WTC11 (cell line): Measurements from ENCODE around the gene STRADA. TPM values are rescaled to one million over a fixed set of nuclear protein-coding genes. Genes with fewer than 3 reads are reported as not detected.
A peak's percentile ranks its signal among the peaks of the same experiment; 100 is the strongest.

ENCODE experiments used
- ATAC-seq: fragments of 200-7000 bp; cut with Tn5 transposase; 2 replicates; pipeline ENCODE4 v1.10.0; 2021; ENCODE audit warnings: mild to moderate bottlenecking, moderate library complexity
- CTCF ChIA-PET: fragments of 300-600 bp; sonication (Branson Sonifier 250); formaldehyde crosslinking; loops from one replicate; lab custom pipeline; 2021; ENCODE audit warnings: antibody characterized with exemption; lab: Charles Lee
- POLR2A ChIA-PET: fragments of 350-600 bp; sonication (Branson Sonifier 250); formaldehyde crosslinking; loops from one replicate; lab custom pipeline; 2021; ENCODE audit warnings: antibody characterized with exemption; lab: Charles Lee
- DNase-seq: peaks from one replicate; pipeline ENCODE4 v3.0.0; 2021; ENCODE audit warnings: low spot score
- H3K27ac Mint-ChIP-seq: 2 replicates; pipeline ENCODE4 v1.8.0; 2021; ENCODE audit warnings: mixed read lengths
- H3K27me3 Mint-ChIP-seq: 2 replicates; pipeline ENCODE4 v1.8.0; 2021; ENCODE audit warnings: low read depth, mild to moderate bottlenecking, moderate library complexity, mixed read lengths
- H3K36me3 Mint-ChIP-seq: 2 replicates; pipeline ENCODE4 v1.8.0; 2021; ENCODE audit warnings: mixed read lengths
- H3K4me1 Mint-ChIP-seq: 2 replicates; pipeline ENCODE4 v1.8.0; 2022; ENCODE audit warnings: mixed read lengths
- H3K4me3 Mint-ChIP-seq: 2 replicates; pipeline ENCODE4 v1.8.0; 2021; ENCODE audit warnings: mild to moderate bottlenecking, moderate library complexity, mixed read lengths
- H3K9me3 Mint-ChIP-seq: 2 replicates; pipeline ENCODE4 v1.8.0; 2021; ENCODE audit warnings: mixed read lengths
- CBFB ChIP-seq: sonication (generic); formaldehyde crosslinking; IDR thresholded peaks from 2 replicates; pipeline ENCODE4 v1.8.1; 2022; ENCODE audit warnings: mild to moderate bottlenecking, low read depth, missing genetic modification reagents
- GABPB1 ChIP-seq: sonication (generic); formaldehyde crosslinking; IDR thresholded peaks from 2 replicates; pipeline ENCODE4 v1.8.1; 2023; ENCODE audit warnings: mild to moderate bottlenecking, missing genetic modification reagents
- GRHL2 ChIP-seq: fragments of 250-450 bp; sonication (Bioruptor Pico); IDR thresholded peaks from 2 replicates; pipeline ENCODE4 v1.8.0; 2022; ENCODE audit warnings: mild to moderate bottlenecking, moderate library complexity; ENCODE audit not compliant: insufficient replicate concordance, severe bottlenecking
- NFE2L1 ChIP-seq: sonication (generic); formaldehyde crosslinking; IDR thresholded peaks from 2 replicates; pipeline ENCODE4 v1.8.1; 2023; ENCODE audit warnings: missing genetic modification reagents
- NR2C2 ChIP-seq: sonication (generic); formaldehyde crosslinking; IDR thresholded peaks from 2 replicates; pipeline ENCODE4 v1.8.0; 2022; ENCODE audit warnings: mild to moderate bottlenecking, missing genetic modification reagents
- NR3C1 ChIP-seq: sonication (generic); formaldehyde crosslinking; conservative IDR thresholded peaks from 2 replicates; pipeline ENCODE4 v1.8.1; 2023; ENCODE audit warnings: low read depth, mild to moderate bottlenecking, missing genetic modification reagents
- RELA ChIP-seq: sonication (generic); formaldehyde crosslinking; IDR thresholded peaks from 2 replicates; pipeline ENCODE4 v1.8.1; 2022; ENCODE audit warnings: missing genetic modification reagents, mild to moderate bottlenecking, borderline replicate concordance
- SMAD4 ChIP-seq: sonication (generic); formaldehyde crosslinking; IDR thresholded peaks from 2 replicates; pipeline ENCODE4 v1.8.0; 2022; ENCODE audit warnings: mild to moderate bottlenecking, missing genetic modification reagents
- TP53 ChIP-seq: sonication (generic); formaldehyde crosslinking; IDR thresholded peaks from 2 replicates; pipeline ENCODE4 v1.8.1; 2023; ENCODE audit warnings: mild to moderate bottlenecking, missing genetic modification reagents
- total RNA-seq: library from RNA; stranded (reverse); gene quantifications from 3 replicates; pipeline ENCODE4 v1.2.3, GENCODE V29; 2021
- TF ChIP-seq, protein P1 (sequence below): sonication (generic); formaldehyde crosslinking; IDR thresholded peaks from 2 replicates; pipeline ENCODE4 v1.8.1; 2022; ENCODE audit warnings: low read depth, missing genetic modification reagents, borderline replicate concordance
- TF ChIP-seq, protein P2 (sequence below): fragments of 250-450 bp; sonication (Bioruptor Pico); IDR thresholded peaks from 2 replicates; pipeline ENCODE4 v1.9.0; 2021; ENCODE audit warnings: mild to moderate bottlenecking, borderline replicate concordance
- TF ChIP-seq, protein P3 (sequence below): sonication (generic); formaldehyde crosslinking; conservative IDR thresholded peaks from 2 replicates; pipeline ENCODE4 v1.8.1; 2022; ENCODE audit warnings: mild to moderate bottlenecking, missing genetic modification reagents
- TF ChIP-seq, protein P4 (sequence below): fragments of 250-450 bp; sonication (Bioruptor Pico); IDR thresholded peaks from 2 replicates; pipeline ENCODE4 v1.9.0; 2021; ENCODE audit warnings: mild to moderate bottlenecking
- TF ChIP-seq, protein P5 (sequence below): fragments of 250-450 bp; sonication (Bioruptor Pico); IDR thresholded peaks from 2 replicates; pipeline ENCODE4 v1.9.0; 2021; ENCODE audit warnings: moderate library complexity, mild to moderate bottlenecking, inconsistent platforms, borderline replicate concordance
- TF ChIP-seq, protein P6 (sequence below): sonication (generic); formaldehyde crosslinking; IDR thresholded peaks from 2 replicates; pipeline ENCODE4 v1.8.0; 2023; ENCODE audit warnings: missing genetic modification reagents

STRADA gene
- total RNA-seq, 1 experiment from 2014 or later = 36.6 TPM

DNA sequence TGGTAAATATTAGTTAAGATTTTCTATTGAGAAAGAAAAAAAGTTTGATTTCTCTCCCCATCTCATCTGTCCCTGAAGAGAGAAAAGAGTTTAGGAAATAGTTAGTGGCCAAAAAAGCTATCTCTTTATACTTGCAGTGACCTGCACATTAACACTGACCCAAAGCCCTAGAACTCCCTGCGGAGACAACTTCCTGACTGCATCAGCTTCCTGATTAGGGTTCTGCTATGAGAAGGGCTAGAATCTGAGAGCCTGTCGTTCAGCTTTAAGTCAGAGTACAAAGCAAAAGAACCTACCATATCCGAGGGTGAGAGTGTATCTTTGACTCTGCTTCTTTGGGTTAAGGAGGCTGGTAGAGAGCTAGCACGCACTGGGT lies 66.4 kb downstream of the STRADA start:
- peak overlapping the region; percentile 73 for H3K27ac Mint-ChIP-seq
- H3K4me3 Mint-ChIP-seq = no peak overlapping the region
- peak; percentile 60 for ATAC-seq

DNA sequence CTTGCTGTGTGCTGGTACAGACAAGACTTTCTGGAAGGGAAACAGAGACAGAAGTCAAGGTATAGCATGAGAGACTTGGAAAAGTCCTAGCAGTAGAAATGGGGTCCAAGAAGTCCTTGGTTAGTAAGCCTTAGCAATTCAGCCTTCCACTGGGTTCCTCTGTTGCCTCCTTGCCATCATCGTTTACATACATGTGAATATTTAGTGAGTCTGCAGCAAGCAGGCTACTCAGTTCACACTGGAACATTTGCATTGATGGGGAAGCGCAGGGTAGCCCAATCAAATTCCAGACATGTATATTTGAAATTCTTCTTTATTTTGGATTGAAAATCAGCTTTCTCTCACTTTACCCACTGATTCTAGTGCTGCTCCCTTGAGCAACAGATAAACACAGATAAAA lies 68.7 kb downstream of the STRADA start:
- CTCF ChIA-PET = interaction anchor here (0.8 to 1.1 kb wide), 2 partner anchors 237 to 247 kb away, joined by 3 to 5 read pairs; no protein-coding TSS in a partner anchor
- peak; percentile 28; the same call in 1 of the 2 replicates for ATAC-seq
- TF ChIP-seq CBFB (CRISPR knock-in tag) = no peak
- no peak for TF ChIP-seq TP53 (CRISPR knock-in tag)
- TF ChIP-seq, protein P1, sequence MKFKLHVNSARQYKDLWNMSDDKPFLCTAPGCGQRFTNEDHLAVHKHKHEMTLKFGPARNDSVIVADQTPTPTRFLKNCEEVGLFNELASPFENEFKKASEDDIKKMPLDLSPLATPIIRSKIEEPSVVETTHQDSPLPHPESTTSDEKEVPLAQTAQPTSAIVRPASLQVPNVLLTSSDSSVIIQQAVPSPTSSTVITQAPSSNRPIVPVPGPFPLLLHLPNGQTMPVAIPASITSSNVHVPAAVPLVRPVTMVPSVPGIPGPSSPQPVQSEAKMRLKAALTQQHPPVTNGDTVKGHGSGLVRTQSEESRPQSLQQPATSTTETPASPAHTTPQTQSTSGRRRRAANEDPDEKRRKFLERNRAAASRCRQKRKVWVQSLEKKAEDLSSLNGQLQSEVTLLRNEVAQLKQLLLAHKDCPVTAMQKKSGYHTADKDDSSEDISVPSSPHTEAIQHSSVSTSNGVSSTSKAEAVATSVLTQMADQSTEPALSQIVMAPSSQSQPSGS (CRISPR knock-in tag) = no peak
- TF ChIP-seq RELA (CRISPR knock-in tag) = no peak
- no peak for TF ChIP-seq GRHL2 (CRISPR knock-in tag)
- TF ChIP-seq, protein P2, sequence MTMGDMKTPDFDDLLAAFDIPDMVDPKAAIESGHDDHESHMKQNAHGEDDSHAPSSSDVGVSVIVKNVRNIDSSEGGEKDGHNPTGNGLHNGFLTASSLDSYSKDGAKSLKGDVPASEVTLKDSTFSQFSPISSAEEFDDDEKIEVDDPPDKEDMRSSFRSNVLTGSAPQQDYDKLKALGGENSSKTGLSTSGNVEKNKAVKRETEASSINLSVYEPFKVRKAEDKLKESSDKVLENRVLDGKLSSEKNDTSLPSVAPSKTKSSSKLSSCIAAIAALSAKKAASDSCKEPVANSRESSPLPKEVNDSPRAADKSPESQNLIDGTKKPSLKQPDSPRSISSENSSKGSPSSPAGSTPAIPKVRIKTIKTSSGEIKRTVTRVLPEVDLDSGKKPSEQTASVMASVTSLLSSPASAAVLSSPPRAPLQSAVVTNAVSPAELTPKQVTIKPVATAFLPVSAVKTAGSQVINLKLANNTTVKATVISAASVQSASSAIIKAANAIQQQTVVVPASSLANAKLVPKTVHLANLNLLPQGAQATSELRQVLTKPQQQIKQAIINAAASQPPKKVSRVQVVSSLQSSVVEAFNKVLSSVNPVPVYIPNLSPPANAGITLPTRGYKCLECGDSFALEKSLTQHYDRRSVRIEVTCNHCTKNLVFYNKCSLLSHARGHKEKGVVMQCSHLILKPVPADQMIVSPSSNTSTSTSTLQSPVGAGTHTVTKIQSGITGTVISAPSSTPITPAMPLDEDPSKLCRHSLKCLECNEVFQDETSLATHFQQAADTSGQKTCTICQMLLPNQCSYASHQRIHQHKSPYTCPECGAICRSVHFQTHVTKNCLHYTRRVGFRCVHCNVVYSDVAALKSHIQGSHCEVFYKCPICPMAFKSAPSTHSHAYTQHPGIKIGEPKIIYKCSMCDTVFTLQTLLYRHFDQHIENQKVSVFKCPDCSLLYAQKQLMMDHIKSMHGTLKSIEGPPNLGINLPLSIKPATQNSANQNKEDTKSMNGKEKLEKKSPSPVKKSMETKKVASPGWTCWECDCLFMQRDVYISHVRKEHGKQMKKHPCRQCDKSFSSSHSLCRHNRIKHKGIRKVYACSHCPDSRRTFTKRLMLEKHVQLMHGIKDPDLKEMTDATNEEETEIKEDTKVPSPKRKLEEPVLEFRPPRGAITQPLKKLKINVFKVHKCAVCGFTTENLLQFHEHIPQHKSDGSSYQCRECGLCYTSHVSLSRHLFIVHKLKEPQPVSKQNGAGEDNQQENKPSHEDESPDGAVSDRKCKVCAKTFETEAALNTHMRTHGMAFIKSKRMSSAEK (CRISPR knock-in tag) = no peak
- TF ChIP-seq, protein P3, sequence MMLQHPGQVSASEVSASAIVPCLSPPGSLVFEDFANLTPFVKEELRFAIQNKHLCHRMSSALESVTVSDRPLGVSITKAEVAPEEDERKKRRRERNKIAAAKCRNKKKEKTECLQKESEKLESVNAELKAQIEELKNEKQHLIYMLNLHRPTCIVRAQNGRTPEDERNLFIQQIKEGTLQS (CRISPR knock-in tag) = no peak
- TF ChIP-seq, protein P4, sequence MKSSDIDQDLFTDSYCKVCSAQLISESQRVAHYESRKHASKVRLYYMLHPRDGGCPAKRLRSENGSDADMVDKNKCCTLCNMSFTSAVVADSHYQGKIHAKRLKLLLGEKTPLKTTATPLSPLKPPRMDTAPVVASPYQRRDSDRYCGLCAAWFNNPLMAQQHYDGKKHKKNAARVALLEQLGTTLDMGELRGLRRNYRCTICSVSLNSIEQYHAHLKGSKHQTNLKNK (CRISPR knock-in tag) = no peak
- TF ChIP-seq NFE2L1 (CRISPR knock-in tag) = no peak
- no peak for TF ChIP-seq NR3C1 (CRISPR knock-in tag)
- no peak for TF ChIP-seq GABPB1
- TF ChIP-seq, protein P5, sequence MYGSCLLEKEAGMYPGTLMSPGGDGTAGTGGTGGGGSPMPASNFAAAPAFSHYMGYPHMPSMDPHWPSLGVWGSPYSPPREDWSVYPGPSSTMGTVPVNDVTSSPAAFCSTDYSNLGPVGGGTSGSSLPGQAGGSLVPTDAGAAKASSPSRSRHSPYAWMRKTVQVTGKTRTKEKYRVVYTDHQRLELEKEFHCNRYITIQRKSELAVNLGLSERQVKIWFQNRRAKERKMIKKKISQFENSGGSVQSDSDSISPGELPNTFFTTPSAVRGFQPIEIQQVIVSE (CRISPR knock-in tag) = no peak
- no peak for TF ChIP-seq SMAD4 (CRISPR knock-in tag)
- TF ChIP-seq NR2C2 = no peak
- H3K27me3 Mint-ChIP-seq = no peaks in the 10 kb centered on the region
- POLR2A ChIA-PET = no interaction called here
- H3K36me3 Mint-ChIP-seq = peaks cover 5% of the 10 kb centered on the region
- H3K27ac Mint-ChIP-seq = peak overlapping the region; percentile 73
- no peak overlapping the region for H3K4me3 Mint-ChIP-seq
- peaks cover 42% of the 10 kb centered on the region for H3K4me1 Mint-ChIP-seq
- DNase-seq = no peak
- no peaks in the 10 kb centered on the region for H3K9me3 Mint-ChIP-seq

More for the DNA sequence above, 66.4 kb downstream of the STRADA start:
- POLR2A ChIA-PET = interaction anchor here (0.6 to 1.4 kb wide), 4 partner anchors 52 to 239 kb away, joined by 4 to 7 read pairs (median 4); partner anchors contain the start of gene MAP3K3
- Mint-ChIP-seq H3K27me3 (no peaks in the 10 kb centered on the region), H3K9me3 (no peaks in the 10 kb centered on the region), H3K36me3 (peaks cover 5% of the 10 kb centered on the region), H3K4me1 (peaks cover 42% of the 10 kb centered on the region)
- CTCF ChIA-PET = interaction anchor here (0.6 to 3.5 kb wide), 13 partner anchors 9 to 1061 kb away, joined by 3 to 34 read pairs (median 7); partner anchors contain the start of gene MAP3K3
- no peak for DNase-seq
- no peak for TF ChIP-seq SMAD4 (CRISPR knock-in tag)
- TF ChIP-seq, protein P6, sequence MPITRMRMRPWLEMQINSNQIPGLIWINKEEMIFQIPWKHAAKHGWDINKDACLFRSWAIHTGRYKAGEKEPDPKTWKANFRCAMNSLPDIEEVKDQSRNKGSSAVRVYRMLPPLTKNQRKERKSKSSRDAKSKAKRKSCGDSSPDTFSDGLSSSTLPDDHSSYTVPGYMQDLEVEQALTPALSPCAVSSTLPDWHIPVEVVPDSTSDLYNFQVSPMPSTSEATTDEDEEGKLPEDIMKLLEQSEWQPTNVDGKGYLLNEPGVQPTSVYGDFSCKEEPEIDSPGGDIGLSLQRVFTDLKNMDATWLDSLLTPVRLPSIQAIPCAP (CRISPR knock-in tag) = no peak
